ENCODE measurements around the gene RNF41. TPM values are rescaled to one million over a fixed set of nuclear protein-coding genes. Genes with fewer than 3 reads are reported as not detected.

RNF41 gene
- total RNA-seq, 1 donor from 2014 or later: 79.6 TPM

DNA sequence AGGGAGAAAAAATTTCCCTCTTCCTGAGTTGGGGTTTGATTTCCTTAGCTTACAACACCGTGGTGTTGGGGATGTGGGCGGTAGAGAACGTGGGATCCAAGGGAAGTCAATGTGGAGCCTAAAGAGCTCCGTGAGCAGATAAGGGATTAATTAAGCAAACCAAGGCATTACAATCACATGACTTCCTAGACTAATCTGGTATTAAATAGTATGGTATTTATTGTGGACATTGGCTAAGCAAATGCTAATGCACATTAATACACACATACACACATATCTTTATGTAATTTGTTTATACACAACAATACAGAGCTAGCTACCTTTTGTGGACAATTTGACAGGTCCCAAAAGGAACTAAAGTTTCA is 791 bp upstream of the RNF41 start:
- TF ChIP-seq POLR2A (IDR thresholded peaks at IDR 0.05) (no peak), POLR2AphosphoS5 (IDR thresholded peaks at IDR 0.05; ENCODE audit: insufficient read depth in 1 of 2, low read depth in 1 of 2) (no peak)
- TF ChIP-seq, protein P1, sequence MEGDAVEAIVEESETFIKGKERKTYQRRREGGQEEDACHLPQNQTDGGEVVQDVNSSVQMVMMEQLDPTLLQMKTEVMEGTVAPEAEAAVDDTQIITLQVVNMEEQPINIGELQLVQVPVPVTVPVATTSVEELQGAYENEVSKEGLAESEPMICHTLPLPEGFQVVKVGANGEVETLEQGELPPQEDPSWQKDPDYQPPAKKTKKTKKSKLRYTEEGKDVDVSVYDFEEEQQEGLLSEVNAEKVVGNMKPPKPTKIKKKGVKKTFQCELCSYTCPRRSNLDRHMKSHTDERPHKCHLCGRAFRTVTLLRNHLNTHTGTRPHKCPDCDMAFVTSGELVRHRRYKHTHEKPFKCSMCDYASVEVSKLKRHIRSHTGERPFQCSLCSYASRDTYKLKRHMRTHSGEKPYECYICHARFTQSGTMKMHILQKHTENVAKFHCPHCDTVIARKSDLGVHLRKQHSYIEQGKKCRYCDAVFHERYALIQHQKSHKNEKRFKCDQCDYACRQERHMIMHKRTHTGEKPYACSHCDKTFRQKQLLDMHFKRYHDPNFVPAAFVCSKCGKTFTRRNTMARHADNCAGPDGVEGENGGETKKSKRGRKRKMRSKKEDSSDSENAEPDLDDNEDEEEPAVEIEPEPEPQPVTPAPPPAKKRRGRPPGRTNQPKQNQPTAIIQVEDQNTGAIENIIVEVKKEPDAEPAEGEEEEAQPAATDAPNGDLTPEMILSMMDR (IDR thresholded peaks at IDR 0.05): no peak
- no peak for DNase-seq (ENCODE audit: extremely low spot score in 2 of 2)
- H3K27me3 ChIP-seq: no peaks in the 10 kb centered on the region
- H3K4me1 ChIP-seq: peaks cover 56% of the 10 kb centered on the region
- peaks cover 0 to 2% of the 10 kb centered on the region in 2 donors for H3K36me3 ChIP-seq
- no peaks in the 10 kb centered on the region for H3K9me3 ChIP-seq
- peak overlapping the region; percentile 74 to 78 for H3K4me3 ChIP-seq
- intact Hi-C loops (cut with DNase I): loop anchor here (10.0 kb wide), 1 partner anchor 98 kb away; the partner anchor contains the start of gene ESYT1
- peak overlapping the region; percentile 95 for H3K27ac ChIP-seq

GRCh38 chr12:56221232-56221756 is 428 bp downstream of the RNF41 start:
- Histone ChIP-seq H3K4me3 (peak overlapping the region; percentile 74 to 78), H3K27ac (peak overlapping the region; percentile 95), H3K4me1 (peaks cover 59% of the 10 kb centered on the region), H3K36me3 (peaks cover 0 to 3% of the 10 kb centered on the region in 2 donors), H3K27me3 (no peaks in the 10 kb centered on the region), H3K9me3 (no peaks in the 10 kb centered on the region)
- no peak for DNase-seq (ENCODE audit: extremely low spot score in 2 of 2)
- TF ChIP-seq POLR2A (IDR thresholded peaks at IDR 0.05) (no peak), POLR2AphosphoS5 (IDR thresholded peaks at IDR 0.05; ENCODE audit: insufficient read depth in 1 of 2, low read depth in 1 of 2) (no peak)
- TF ChIP-seq, protein P1 (IDR thresholded peaks at IDR 0.05): no peak
- intact Hi-C loops (cut with DNase I): loop anchor here (10.0 kb wide), 1 partner anchor 96 kb away; the partner anchor contains the start of gene ESYT1

- Histone ChIP-seq H3K27ac (peak overlapping the region; percentile 95), H3K27me3 (no peaks in the 10 kb centered on the region), H3K36me3 (peaks cover 0 to 7% of the 10 kb centered on the region in 2 donors), H3K4me3 (peak overlapping the region; percentile 74 to 78), H3K4me1 (peaks cover 59% of the 10 kb centered on the region), H3K9me3 (no peaks in the 10 kb centered on the region)
- intact Hi-C loops (cut with DNase I): loop anchor here (10.0 kb wide), 1 partner anchor 96 kb away; the partner anchor contains the start of gene ESYT1
- DNase-seq (ENCODE audit: extremely low spot score in 2 of 2): no peak
- no peak for TF ChIP-seq POLR2A (IDR thresholded peaks at IDR 0.05)
Observed at GRCh38 chr12:56220611-56221231, 1.0 kb downstream of the RNF41 start.

DNA sequence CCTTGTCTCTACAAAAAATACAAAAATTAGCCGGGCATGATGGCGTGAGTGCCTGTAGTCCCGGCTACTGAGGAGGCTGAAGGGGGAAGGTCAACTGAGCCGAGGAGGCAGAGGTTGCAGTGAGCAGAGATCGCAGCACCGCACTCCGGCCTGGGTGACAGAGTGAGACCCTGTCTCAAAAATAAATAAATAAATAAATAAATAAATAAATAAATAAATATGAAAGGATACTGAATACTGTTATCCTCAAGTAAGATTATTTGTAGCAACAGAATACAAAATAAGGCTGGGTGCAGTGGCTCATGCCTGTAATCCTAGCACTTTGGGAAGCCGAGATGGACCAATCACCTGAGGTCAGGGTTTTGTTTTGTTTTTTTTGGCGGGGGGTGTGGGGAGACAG is 1.9 kb downstream of the RNF41 start:
- peak overlapping the region; percentile 14 for H3K27ac ChIP-seq
- no peaks in the 10 kb centered on the region for H3K9me3 ChIP-seq
- DNase-seq (ENCODE audit: extremely low spot score in 2 of 2): no peak
- no peaks in the 10 kb centered on the region for H3K27me3 ChIP-seq
- H3K4me1 ChIP-seq: peaks cover 56% of the 10 kb centered on the region
- TF ChIP-seq POLR2AphosphoS5 (IDR thresholded peaks at IDR 0.05; ENCODE audit: insufficient read depth in 1 of 2, low read depth in 1 of 2) (no peak), POLR2A (IDR thresholded peaks at IDR 0.05) (no peak)
- TF ChIP-seq, protein P1 (IDR thresholded peaks at IDR 0.05): no peak
- no peak overlapping the region for H3K4me3 ChIP-seq
- intact Hi-C loops (cut with DNase I): loop anchor here (10.0 kb wide), 1 partner anchor 95 kb away; the partner anchor contains the start of gene ESYT1
- peaks cover 3 to 16% of the 10 kb centered on the region in 2 donors for H3K36me3 ChIP-seq

DNA sequence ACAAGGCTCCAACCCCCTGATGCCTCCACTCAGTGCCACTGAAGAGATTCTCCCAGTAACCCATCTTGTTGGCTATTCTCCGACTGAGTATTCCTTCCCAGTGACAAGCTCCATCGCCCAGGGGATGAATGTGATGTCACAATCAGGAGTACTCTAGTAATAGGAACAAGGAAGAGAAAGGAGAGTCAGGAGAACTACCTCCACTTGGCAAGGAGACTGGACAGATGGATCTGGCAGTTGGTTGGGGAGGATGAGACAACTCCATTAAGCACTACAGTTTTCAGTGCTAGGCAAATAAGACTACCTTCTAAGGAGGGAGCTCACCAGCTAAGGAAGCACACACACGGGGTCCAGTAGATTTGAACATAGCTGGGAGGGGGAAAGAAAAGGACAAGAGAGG is 5.3 kb downstream of the RNF41 start:
- TF ChIP-seq POLR2AphosphoS5 (IDR thresholded peaks at IDR 0.05; ENCODE audit: insufficient read depth in 1 of 2, low read depth in 1 of 2): no peak
- TF ChIP-seq POLR2A (IDR thresholded peaks at IDR 0.05): no peak
- TF ChIP-seq, protein P1 (IDR thresholded peaks at IDR 0.05): no peak
- H3K4me1 ChIP-seq: peaks cover 33% of the 10 kb centered on the region
- no peak overlapping the region for H3K4me3 ChIP-seq
- no peak for DNase-seq (ENCODE audit: extremely low spot score in 2 of 2)
- H3K27me3 ChIP-seq: no peaks in the 10 kb centered on the region
- H3K9me3 ChIP-seq: no peaks in the 10 kb centered on the region
- intact Hi-C loops (cut with DNase I): no loop called here
- no peak overlapping the region for H3K27ac ChIP-seq
- H3K36me3 ChIP-seq: peaks cover 4 to 50% of the 10 kb centered on the region in 2 donors

Measured in vagina (tissue), 2 donors.